ENCODE measurements around the gene DYNLT4. TPM values are rescaled to one million over a fixed set of nuclear protein-coding genes. Genes with fewer than 3 reads are reported as not detected.
"Not testable (repeated sequence)": the region's sequence is repeated elsewhere in the genome, so short reads cannot be mapped to it uniquely, and the experiment has no call there.

The DYNLT4 gene
- polyA plus RNA-seq, 1 donor from 2014 or later, result not detected

- peaks cover 11 to 18% (median 16%) of the 10 kb centered on the region in 3 donors for H3K4me1 Mint-ChIP-seq
- H3K36me3 Mint-ChIP-seq, result no peaks in the 10 kb centered on the region
Measured at GRCh38 chr1:44822131-44822701, 15.1 kb upstream of the DYNLT4 start.

DNA sequence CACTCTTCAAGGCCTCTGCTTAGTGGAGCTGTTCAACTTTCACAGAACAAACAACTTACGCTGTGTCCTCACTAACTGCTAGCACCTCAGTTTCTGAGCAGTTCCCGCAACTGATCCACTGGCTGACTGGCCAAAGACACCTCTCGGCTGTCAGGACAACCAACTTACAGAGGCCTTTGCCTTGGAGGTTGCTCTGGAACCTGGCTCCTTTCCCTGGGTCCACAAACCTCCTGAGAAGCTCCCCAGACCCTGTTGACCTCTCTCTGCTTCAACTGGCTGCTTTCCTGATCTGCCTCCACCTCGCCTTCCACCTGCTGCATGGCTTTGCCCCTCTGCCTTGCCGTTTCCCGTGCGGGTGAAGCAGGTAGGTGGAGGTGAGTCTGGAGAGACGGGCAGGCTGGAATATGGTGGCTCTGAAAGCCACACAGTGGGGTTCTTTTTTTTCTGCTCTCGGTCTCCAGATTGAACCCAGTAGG is 14.1 kb upstream of the DYNLT4 start:
- Mint-ChIP-seq H3K4me1 (peaks cover 11 to 18% (median 16%) of the 10 kb centered on the region in 3 donors), H3K27me3 (no peaks in the 10 kb centered on the region), H3K4me3 (peak overlapping the region; percentile 11 to 94 (median 52)), H3K9me3 (no peaks in the 10 kb centered on the region), H3K36me3 (no peaks in the 10 kb centered on the region), H3K27ac (peak overlapping the region in 2 of 3 donors; percentile 93 to 100)

More at GRCh38 chr1:44822131-44822701, 15.1 kb upstream of the DYNLT4 start:
- Mint-ChIP-seq H3K9me3 (no peaks in the 10 kb centered on the region), H3K27me3 (no peaks in the 10 kb centered on the region), H3K4me3 (no peak overlapping the region), H3K27ac (peak overlapping the region in 1 of 3 donors; percentile 93)

DNA sequence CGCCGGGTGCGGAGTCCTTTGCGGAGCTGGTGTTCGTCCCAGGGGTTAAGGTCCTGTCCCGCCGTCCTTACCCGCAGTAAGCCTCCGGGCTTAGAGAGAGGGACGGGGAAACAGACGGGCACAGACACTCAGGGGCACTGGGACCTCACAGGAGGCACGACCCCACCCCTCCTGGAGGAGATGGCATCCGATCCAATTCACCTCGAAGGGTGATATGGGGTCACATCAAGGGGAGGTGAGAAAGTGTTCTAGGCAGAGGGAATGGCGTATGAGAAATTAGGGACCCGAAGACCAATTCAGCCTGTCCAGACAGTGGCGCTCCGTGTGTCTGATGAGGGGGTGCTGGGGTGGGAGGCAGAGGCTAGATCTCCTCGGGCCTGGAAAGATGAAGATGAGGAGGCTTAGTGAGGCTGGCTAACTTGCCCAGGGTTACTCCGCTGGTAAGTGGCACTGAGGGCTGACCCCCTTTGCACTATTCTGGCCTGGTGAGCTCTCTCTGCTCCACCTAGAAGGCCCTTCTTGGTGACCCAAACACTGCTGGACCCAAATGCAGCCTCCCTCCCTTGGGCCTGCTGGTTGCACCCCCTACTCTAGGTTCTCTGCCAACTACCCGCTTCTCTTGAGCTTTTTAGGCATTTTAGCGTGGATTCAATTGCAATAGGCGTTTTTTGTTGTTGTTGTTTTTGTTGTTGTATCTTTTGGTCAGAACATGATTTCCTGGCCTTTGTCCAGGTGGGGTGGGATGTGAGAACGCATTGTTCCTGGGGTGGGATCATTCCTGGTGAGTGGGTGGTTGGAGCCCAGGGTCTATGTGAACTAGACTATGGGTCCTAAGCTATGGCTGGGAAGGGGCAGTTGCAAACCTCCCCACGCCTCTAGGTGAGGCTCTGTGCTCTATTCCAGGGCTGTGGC is 13.4 kb upstream of the DYNLT4 start:
- peaks cover 11 to 16% (median 15%) of the 10 kb centered on the region in 3 donors for H3K4me1 Mint-ChIP-seq
- no peaks in the 10 kb centered on the region for H3K9me3 Mint-ChIP-seq
- peak overlapping the region; percentile 93 to 100 (median 100) for H3K27ac Mint-ChIP-seq
- H3K4me3 Mint-ChIP-seq, result peak overlapping the region; percentile 83 to 94 (median 89)
- no peaks in the 10 kb centered on the region for H3K27me3 Mint-ChIP-seq
- H3K36me3 Mint-ChIP-seq, result no peaks in the 10 kb centered on the region

GRCh38 chr1:44819608-44820327 is 12.6 kb upstream of the DYNLT4 start:
- H3K27ac Mint-ChIP-seq, result peak overlapping the region; percentile 93 to 100 (median 100)
- peaks cover 16 to 21% (median 18%) of the 10 kb centered on the region in 3 donors for H3K4me1 Mint-ChIP-seq
- no peaks in the 10 kb centered on the region for H3K36me3 Mint-ChIP-seq
- no peaks in the 10 kb centered on the region for H3K9me3 Mint-ChIP-seq
- H3K4me3 Mint-ChIP-seq, result peak overlapping the region; percentile 83 to 94 (median 89)
- no peaks in the 10 kb centered on the region for H3K27me3 Mint-ChIP-seq

GRCh38 chr1:44819196-44819607 is 12.1 kb upstream of the DYNLT4 start:
- Mint-ChIP-seq H3K27ac (peak overlapping the region; percentile 93 to 100 (median 100)), H3K4me3 (peak overlapping the region; percentile 83 to 94 (median 89)), H3K36me3 (no peaks in the 10 kb centered on the region), H3K4me1 (peaks cover 17 to 22% (median 18%) of the 10 kb centered on the region in 3 donors), H3K9me3 (no peaks in the 10 kb centered on the region), H3K27me3 (no peaks in the 10 kb centered on the region)

DNA sequence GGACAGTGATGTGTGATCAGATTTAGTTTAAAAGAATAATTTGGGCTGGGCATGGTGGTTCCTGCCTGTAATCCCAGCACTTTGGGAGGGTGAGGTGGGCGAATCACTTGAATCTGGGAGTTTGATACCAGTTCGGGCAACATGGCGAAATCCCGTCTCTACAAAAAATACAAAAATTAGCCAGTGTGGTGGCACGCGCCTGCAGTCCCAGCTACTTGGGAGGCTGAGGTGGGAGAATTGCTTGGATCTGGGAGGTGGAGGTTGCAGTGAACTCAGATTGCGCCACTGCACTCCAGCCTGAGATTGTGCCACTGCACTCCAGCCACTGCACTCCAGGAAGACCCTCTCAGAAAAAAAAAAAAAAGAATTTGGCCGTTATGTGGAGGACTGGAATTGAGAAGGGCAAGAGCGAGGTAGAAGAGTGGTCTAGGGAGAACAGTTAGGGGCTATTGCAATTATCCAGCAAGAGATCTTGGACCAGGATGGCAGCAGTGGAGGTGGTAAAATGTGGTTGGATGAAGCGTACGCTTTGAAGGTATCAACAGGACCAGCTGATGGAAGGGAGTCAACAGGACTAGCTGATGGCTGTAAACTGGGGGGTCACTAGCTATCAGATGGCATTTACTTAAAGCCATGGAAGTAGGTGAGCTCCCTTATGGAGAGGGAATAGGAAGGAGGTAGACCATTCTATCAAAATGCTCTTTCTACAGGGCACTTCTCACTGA is 10.8 kb upstream of the DYNLT4 start:
- no peaks in the 10 kb centered on the region for H3K27me3 Mint-ChIP-seq
- H3K36me3 Mint-ChIP-seq, result no peaks in the 10 kb centered on the region
- H3K4me3 Mint-ChIP-seq, result peak overlapping the region in 3 of 4 donors; percentile 41 to 83 (median 67)
- peak overlapping the region in 2 of 3 donors; percentile 76 to 93 for H3K27ac Mint-ChIP-seq
- no peaks in the 10 kb centered on the region for H3K9me3 Mint-ChIP-seq
- H3K4me1 Mint-ChIP-seq, result peaks cover 17 to 22% (median 18%) of the 10 kb centered on the region in 3 donors

DNA sequence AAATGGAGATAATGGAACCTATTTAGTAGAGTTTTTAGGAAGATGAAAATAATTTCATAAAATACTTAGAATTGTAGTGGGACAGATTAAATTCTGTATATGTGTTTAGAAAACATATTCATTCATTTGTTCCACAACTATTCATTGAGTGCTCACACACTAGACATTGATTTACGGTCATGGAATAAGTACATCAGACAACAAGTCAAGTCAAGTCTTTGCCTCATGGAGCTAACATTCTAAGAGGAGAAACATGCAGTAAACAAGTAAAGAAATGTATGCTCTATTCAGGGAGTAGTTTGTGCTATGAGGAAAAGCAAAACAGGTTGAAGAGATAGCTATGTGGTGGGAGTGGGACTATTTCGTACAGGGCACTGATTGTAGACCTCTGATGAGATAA is 10.2 kb upstream of the DYNLT4 start:
- Mint-ChIP-seq H3K27me3 (no peaks in the 10 kb centered on the region), H3K4me1 (peaks cover 17 to 22% (median 18%) of the 10 kb centered on the region in 3 donors), H3K4me3 (peak overlapping the region in 2 of 4 donors; percentile 31 to 41), H3K9me3 (no peaks in the 10 kb centered on the region), H3K27ac (peak overlapping the region in 1 of 3 donors; percentile 46), H3K36me3 (no peaks in the 10 kb centered on the region)

DNA sequence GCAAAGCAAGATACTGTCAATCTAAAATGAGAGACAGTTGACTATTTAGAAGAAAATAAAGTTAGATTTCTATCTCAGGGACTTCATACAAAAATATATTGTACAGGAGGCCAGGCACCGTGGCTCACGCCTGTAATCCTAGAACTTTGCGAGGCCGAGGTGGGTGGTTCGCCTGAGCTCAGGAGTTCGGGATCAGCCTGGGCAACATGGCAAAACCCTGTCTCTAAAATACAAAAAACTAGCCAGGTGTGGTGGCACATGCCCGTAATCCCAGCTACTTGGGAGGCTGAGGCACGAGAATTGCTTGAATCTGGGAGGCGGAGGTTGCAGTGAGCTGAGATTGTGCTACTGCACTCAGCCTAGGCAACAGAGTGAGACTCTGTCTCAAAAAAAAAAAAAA is 8.8 kb upstream of the DYNLT4 start:
- not testable (repeated sequence) for H3K27ac Mint-ChIP-seq, H3K27me3 Mint-ChIP-seq, H3K36me3 Mint-ChIP-seq, H3K9me3 Mint-ChIP-seq, H3K4me3 Mint-ChIP-seq
- H3K4me1 Mint-ChIP-seq, result peaks cover 25 to 29% (median 26%) of the 10 kb centered on the region in 3 donors

DNA sequence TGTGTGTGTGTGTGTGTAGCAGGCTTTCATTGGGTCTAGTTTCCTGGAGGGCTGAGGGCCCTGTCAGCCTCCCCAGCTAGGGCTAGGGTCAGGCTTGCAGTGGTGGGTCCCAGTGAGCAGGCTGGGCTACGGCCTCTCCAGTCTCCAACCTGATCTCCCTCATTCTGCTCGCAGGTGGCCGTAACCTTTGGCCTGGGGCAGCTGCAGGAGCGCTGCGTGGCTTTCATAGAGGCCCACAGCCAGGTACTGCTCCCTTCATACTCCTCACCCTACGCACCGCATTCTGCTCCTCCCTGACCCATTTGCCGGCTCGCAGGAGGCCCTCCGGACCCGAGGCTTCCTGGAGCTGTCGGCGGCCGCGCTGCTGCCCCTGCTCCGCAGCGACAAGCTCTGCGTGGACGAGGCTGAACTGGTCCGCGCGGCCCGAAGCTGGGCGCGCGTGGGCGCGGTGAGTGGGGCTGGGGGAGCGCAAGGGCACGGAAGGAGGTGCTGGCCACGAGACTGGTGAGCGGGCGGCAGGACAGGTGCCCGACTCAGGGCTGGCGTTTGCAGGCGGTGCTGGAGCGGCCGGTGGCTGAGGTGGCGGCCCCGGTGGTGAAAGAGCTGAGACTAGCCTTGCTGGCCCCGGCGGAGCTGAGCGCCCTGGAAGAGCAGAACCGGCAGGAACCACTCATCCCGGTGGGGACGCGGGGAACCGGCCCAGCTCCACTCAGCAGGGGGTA is 5.8 kb upstream of the DYNLT4 start:
- H3K27me3 Mint-ChIP-seq, result no peaks in the 10 kb centered on the region
- peak overlapping the region in 2 of 3 donors; percentile 31 to 89 for H3K27ac Mint-ChIP-seq
- H3K4me1 Mint-ChIP-seq, result peaks cover 32 to 39% (median 39%) of the 10 kb centered on the region in 3 donors
- no peaks in the 10 kb centered on the region for H3K36me3 Mint-ChIP-seq
- peak overlapping the region in 2 of 4 donors; percentile 70 to 86 for H3K4me3 Mint-ChIP-seq
- no peaks in the 10 kb centered on the region for H3K9me3 Mint-ChIP-seq

- Mint-ChIP-seq H3K36me3 (peaks cover 1% of the 10 kb centered on the region), H3K27me3 (no peaks in the 10 kb centered on the region), H3K27ac (peak overlapping the region; percentile 90 to 99 (median 99)), H3K9me3 (no peaks in the 10 kb centered on the region), H3K4me1 (peaks cover 45 to 48% (median 46%) of the 10 kb centered on the region in 3 donors), H3K4me3 (peak overlapping the region in 3 of 4 donors; percentile 34 to 92 (median 86))
Measured at GRCh38 chr1:44811234-44811633, 4.1 kb upstream of the DYNLT4 start.

- peaks cover 45 to 48% (median 46%) of the 10 kb centered on the region in 3 donors for H3K4me1 Mint-ChIP-seq
- peak overlapping the region in 3 of 4 donors; percentile 39 to 92 (median 87) for H3K4me3 Mint-ChIP-seq
- H3K27ac Mint-ChIP-seq, result peak overlapping the region; percentile 90 to 99 (median 99)
- H3K9me3 Mint-ChIP-seq, H3K27me3 Mint-ChIP-seq, H3K36me3 Mint-ChIP-seq: not testable (repeated sequence)
Measured at GRCh38 chr1:44810762-44811105, 3.6 kb upstream of the DYNLT4 start.

DNA sequence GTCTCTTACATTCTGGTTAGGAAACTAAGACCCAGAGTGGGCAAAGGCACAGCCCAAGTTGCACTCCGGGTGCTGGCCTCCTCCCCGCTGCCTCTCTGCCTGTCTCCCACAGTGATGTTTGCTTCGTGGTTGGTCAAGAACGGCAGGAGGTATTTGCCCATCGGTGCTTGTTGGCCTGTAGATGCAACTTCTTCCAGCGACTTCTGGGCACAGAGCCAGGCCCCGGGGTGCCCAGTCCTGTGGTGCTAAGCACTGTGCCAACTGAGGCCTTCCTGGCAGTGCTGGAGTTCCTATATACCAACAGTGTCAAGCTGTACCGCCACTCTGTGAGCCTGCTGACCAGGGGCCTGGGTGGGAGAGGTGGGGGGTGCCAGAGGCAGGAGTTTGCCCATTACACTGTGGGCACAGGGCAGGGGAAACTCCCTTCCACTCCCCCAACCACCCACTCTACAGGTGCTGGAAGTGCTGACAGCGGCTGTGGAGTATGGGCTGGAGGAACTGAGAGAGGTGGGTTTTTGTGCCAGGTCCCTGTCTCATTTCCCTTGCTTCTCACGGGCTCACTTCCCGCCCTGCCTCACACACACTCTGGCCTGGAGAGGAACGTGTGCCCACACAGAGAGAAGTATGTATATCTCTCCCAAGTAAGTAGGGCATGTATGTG is 3.1 kb upstream of the DYNLT4 start:
- Mint-ChIP-seq H3K4me1 (peaks cover 44 to 47% (median 45%) of the 10 kb centered on the region in 3 donors), H3K27me3 (no peaks in the 10 kb centered on the region), H3K27ac (peak overlapping the region; percentile 97 to 99 (median 99)), H3K4me3 (peak overlapping the region in 3 of 4 donors; percentile 39 to 92 (median 87)), H3K9me3 (no peaks in the 10 kb centered on the region), H3K36me3 (peaks cover 1% of the 10 kb centered on the region)

Data from IgD-negative memory B cell (primary cell).